Embryonic facial prominence (tissue), 1 donor: ENCODE measurements around the gene HSD11B1.

Experiments
- DNase-seq: peaks from one replicate; pipeline ENCODE4 v3.0.0-alpha.2; 2016; ENCODE audit errors: extremely low spot score

The HSD11B1 gene

GRCh38 chr1:209704584-209704983 lies at the start of gene HSD11B1:
TSS of gene HSD11B1 (plus strand) at chr1:209704846. CDS start at chr1:209704943, 97 bp downstream.
- DNase-seq, result no peak

GRCh38 chr1:209655411-209656231 lies 49.0 kb upstream of the HSD11B1 start:
- no peak for DNase-seq

- DNase-seq, result no peak
Observed at GRCh38 chr1:209657140-209657879, 47.3 kb upstream of the HSD11B1 start.

- DNase-seq, result no peak
Observed at GRCh38 chr1:209657918-209658317, 46.7 kb upstream of the HSD11B1 start.

- DNase-seq, result no peak
Observed at GRCh38 chr1:209659909-209660308, 44.7 kb upstream of the HSD11B1 start.

- no peak for DNase-seq
Observed at GRCh38 chr1:209661071-209661470, 43.6 kb upstream of the HSD11B1 start.

- no peak for DNase-seq
Observed at GRCh38 chr1:209662879-209663327, 41.7 kb upstream of the HSD11B1 start.

- DNase-seq, result no peak
Observed at GRCh38 chr1:209667103-209667502, 37.5 kb upstream of the HSD11B1 start.

GRCh38 chr1:209667708-209668107 lies 36.9 kb upstream of the HSD11B1 start:
- no peak for DNase-seq

GRCh38 chr1:209670441-209671082 lies 34.1 kb upstream of the HSD11B1 start:
- no peak for DNase-seq

- no peak for DNase-seq
Observed at GRCh38 chr1:209672705-209673630, 31.7 kb upstream of the HSD11B1 start.

- DNase-seq, result no peak
Observed at GRCh38 chr1:209673631-209674417, 30.8 kb upstream of the HSD11B1 start.

GRCh38 chr1:209674957-209675564 lies 29.6 kb upstream of the HSD11B1 start, which contains the start of gene G0S2:
TSS of gene G0S2 (plus strand) at chr1:209675412. CDS start at chr1:209675685, 273 bp downstream.
- no peak for DNase-seq

- no peak for DNase-seq
Observed at GRCh38 chr1:209675565-209676154, 29.0 kb upstream of the HSD11B1 start.

GRCh38 chr1:209678981-209679539 lies 25.6 kb upstream of the HSD11B1 start:
- no peak for DNase-seq

- DNase-seq, result no peak
Observed at GRCh38 chr1:209685821-209686220, 18.8 kb upstream of the HSD11B1 start.

GRCh38 chr1:209686322-209686721 lies 18.3 kb upstream of the HSD11B1 start:
- DNase-seq, result no peak

GRCh38 chr1:209688746-209689234 lies 15.9 kb upstream of the HSD11B1 start:
- DNase-seq, result no peak

- DNase-seq, result no peak
Observed at GRCh38 chr1:209689477-209689876, 15.2 kb upstream of the HSD11B1 start.
